K562 (cell line): Measurements from ENCODE around the gene PYCR2. TPM values are rescaled to one million over a fixed set of nuclear protein-coding genes. Genes with fewer than 3 reads are reported as not detected.

Experiments used
- BCLAF1 ChIP-seq, 2 experiments: fragments of 450-650 bp in 1 of 2; IDR thresholded peaks; 2 replicates each; pipeline ENCODE4 v1.6.1; 2011 to 2017; ENCODE audit warnings: low read depth in 2 of 2, antibody characterized with exemption in 1 of 2, borderline replicate concordance in 1 of 2, low read length in 1 of 2, mild to moderate bottlenecking in 1 of 2, mixed read lengths in 1 of 2; ENCODE audit not compliant: control insufficient read depth in 1 of 2
- CTCF ChIP-seq, 3 experiments: IDR thresholded peaks in 2 of 3; conservative IDR thresholded peaks in 1 of 3; 2 replicates each; pipeline ENCODE4 v1.5.1; 2011 to 2012; ENCODE audit warnings: low read length in 3 of 3, mild to moderate bottlenecking in 3 of 3, control low read depth in 2 of 3, improper control_type of control experiment in 1 of 3, inconsistent platforms in 1 of 3, low read depth in 1 of 3, mixed read lengths in 1 of 3, moderate library complexity in 1 of 3; ENCODE audit not compliant: insufficient read depth in 2 of 3
- FOXP1 ChIP-seq: sonication (generic); formaldehyde crosslinking; IDR thresholded peaks from 2 replicates; pipeline ENCODE4 v1.8.0; 2022; ENCODE audit warnings: mild to moderate bottlenecking, missing genetic modification reagents
- HCFC1 ChIP-seq: IDR thresholded peaks from 2 replicates; pipeline ENCODE4 v1.6.1; 2012; ENCODE audit warnings: low read depth, low read length, improper control_type of control experiment
- HNRNPUL1 ChIP-seq: fragments of 200-400 bp; formaldehyde crosslinking; IDR thresholded peaks from 2 replicates; pipeline ENCODE4 v1.6.1; 2017; ENCODE audit warnings: low read length
- IFI16 ChIP-seq: fragments of 250-450 bp; sonication (Bioruptor Pico); IDR thresholded peaks from 2 replicates; pipeline ENCODE4 v2.1.2; 2022; ENCODE audit warnings: mild to moderate bottlenecking, inconsistent platforms
- KLF16 ChIP-seq: IDR thresholded peaks from 2 replicates; pipeline ENCODE4 v1.6.1; 2016; ENCODE audit warnings: antibody characterized with exemption
- NR0B1 ChIP-seq: fragments of 450-650 bp; IDR thresholded peaks from one replicate; pipeline ENCODE4 v1.6.1; 2018; ENCODE audit warnings: mild to moderate bottlenecking, moderate library complexity; ENCODE audit not compliant: partially characterized antibody
- SAP30 ChIP-seq: fragments of 200-600 bp; sonication (generic); IDR thresholded peaks from 2 replicates; pipeline ENCODE4 v1.6.1; 2012; ENCODE audit warnings: borderline replicate concordance, low read depth, mild to moderate bottlenecking, moderate library complexity, low read length, control low read depth, inconsistent platforms; ENCODE audit not compliant: insufficient read depth, poor library complexity, severe bottlenecking
- TAF7 ChIP-seq: fragments of 450-650 bp; IDR thresholded peaks from 2 replicates; pipeline ENCODE4 v1.6.1; 2016; ENCODE audit warnings: missing genetic modification characterization, missing compliant biosample characterization
- TRIM25 ChIP-seq: fragments of 450-650 bp; IDR thresholded peaks from 2 replicates; pipeline ENCODE4 v1.7.0; 2016; ENCODE audit warnings: borderline replicate concordance
- ZBED1 ChIP-seq: IDR thresholded peaks from 2 replicates; pipeline ENCODE4 v1.6.1; 2014
- ZBTB43 ChIP-seq: sonication (generic); formaldehyde crosslinking; IDR thresholded peaks from 2 replicates; pipeline ENCODE4 v1.8.0; 2023; ENCODE audit warnings: mild to moderate bottlenecking, missing genetic modification reagents
- ZNF253 ChIP-seq: fragments of 250-450 bp; sonication (Bioruptor Pico); conservative IDR thresholded peaks from 2 replicates; pipeline ENCODE4 v1.6.1; 2021; ENCODE audit warnings: mild to moderate bottlenecking
- polyA plus RNA-seq, 8 experiments: library from polyadenylated mRNA; depleted of rRNA in 4 of 8; stranded (reverse) in 5 of 8; unstranded in 3 of 8; fragments of >200 nt; fragmentation: Nextera tagmentation in 2 of 8; fragmentation: Illumina TruSeq in 1 of 8; extraction: Ambion mirVana in 2 of 8; extraction: Trizol in 1 of 8; gene quantifications; 2 replicates each; pipeline versions ENCODE4 v1.2.1 to v1.2.3, GENCODE V29; 2011 to 2014; ENCODE audit warnings: inconsistent platforms in 1 of 8, missing spikeins in 1 of 8
- total RNA-seq, 7 experiments: library from RNA; depleted of rRNA in 6 of 7; stranded (reverse); fragments of >200 nt in 6 of 7; fragmentation: Illumina TruSeq in 2 of 7; extraction: Trizol in 2 of 7; gene quantifications; 2 replicates each; pipeline versions ENCODE4 v1.2.1 to v1.2.3, GENCODE V29; 2011 to 2021; ENCODE audit warnings: low replicate concordance in 1 of 7

PYCR2 gene
- total and polyA plus RNA-seq, 9 of the 15 experiments (the other 6 are each of a cell fraction or from before 2014, with no cell fraction given) = 5.5 to 219 (median 127) TPM

- TF ChIP-seq TRIM25 = peak; percentile 88; the same call in 1 of the 2 replicates
- TF ChIP-seq TAF7 (tag) = peak; percentile 93
- no peak; a peak in 1 of 6 replicates for TF ChIP-seq CTCF (IDR thresholded peaks at IDR 0.05 in 2 of 3, conservative IDR thresholded peaks at IDR 0.05 in 1 of 3; ENCODE audit: insufficient read depth in 2 of 3, low read depth in 1 of 3, low read length in 3 of 3)
- no peak for TF ChIP-seq SAP30
- TF ChIP-seq ZNF253 (CRISPR knock-in tag) = no peak
- TF ChIP-seq IFI16 = peak; percentile 53; the same call in 1 of the 2 replicates
- peak; percentile 100 for TF ChIP-seq KLF16
- TF ChIP-seq BCLAF1 (IDR thresholded peaks at IDR 0.05; ENCODE audit: borderline replicate concordance in 1 of 2, control insufficient read depth in 1 of 2, low read depth in 2 of 2, low read length in 1 of 2) = peak; percentile 59 to 80; a peak in 2 of 4 replicates
- no peak for TF ChIP-seq ZBTB43
- TF ChIP-seq HNRNPUL1 = 0 out of 2 replicates have a peak, but pooled peaks have one; percentile 22
- peak; percentile 59; the same call in 1 of the 2 replicates for TF ChIP-seq FOXP1 (CRISPR knock-in tag)
- TF ChIP-seq ZBED1 = peak; percentile 94
- 0 out of 2 replicates have a peak, but pooled peaks have one; percentile 30 for TF ChIP-seq HCFC1
- TF ChIP-seq NR0B1 = no peak
Measured at GRCh38 chr1:225928186-225929175, 4.4 kb upstream of the PYCR2 start (continued).
